A549 (cell line): ENCODE data around the gene HTR5A. TPM values are rescaled to one million over a fixed set of nuclear protein-coding genes. Genes with fewer than 3 reads are reported as not detected.

Experiments
- ATAC-seq, 2 experiments: fragments of 200-7000 bp in 1 of 2; fragments of >200 bp in 1 of 2; cut with Nextera tagmentation in 1 of 2; cut with Tn5 transposase in 1 of 2; 3 replicates each; pipeline versions ENCODE4 v1.8.0 to v1.9.1; 2018 to 2020; ENCODE audit warnings: mild to moderate bottlenecking in 1 of 2, moderate library complexity in 1 of 2
- CTCF ChIA-PET: fragments of 300-600 bp; sonication (Branson Sonifier 250); formaldehyde crosslinking; extraction: SDS; loops from one replicate; lab custom pipeline; 2021; ENCODE audit warnings: antibody characterized with exemption, inconsistent platforms; lab: Yijun Ruan, JAX
- POLR2A ChIA-PET: fragments of 350-600 bp; formaldehyde crosslinking; extraction: SDS; loops from one replicate; lab custom pipeline; 2021; ENCODE audit warnings: antibody characterized with exemption, inconsistent platforms; lab: Yijun Ruan, JAX
- DNase-seq, 2 experiments: peaks; one replicate each; pipeline versions ENCODE4 v3.0.0 to v3.0.0-alpha.2; 2011 to 2016; ENCODE audit warnings: low read depth in 1 of 2, low spot score in 1 of 2
- FAIRE-seq: peaks from 2 replicates; lab custom pipeline; 2011; peaks lifted over from hg19 to GRCh38; lab: Jason Lieb, UNC
- H3K27ac ChIP-seq, 2 experiments: fragments of >200 bp; sonication (Bioruptor Twin); formaldehyde crosslinking; 3 replicates each; pipeline ENCODE4 v1.5.1; 2016 to 2017
- H3K4me1 ChIP-seq: fragments of >200 bp; sonication (Bioruptor Twin); formaldehyde crosslinking; 3 replicates; pipeline ENCODE4 v1.6.1; 2016
- H3K4me2 ChIP-seq: fragments of >200 bp; sonication (Bioruptor Twin); formaldehyde crosslinking; 3 replicates; pipeline ENCODE4 v1.6.1; 2016
- H3K4me3 ChIP-seq: fragments of >200 bp; sonication (Bioruptor Twin); formaldehyde crosslinking; 3 replicates; pipeline ENCODE4 v1.5.1; 2016
- H3K9me3 ChIP-seq: fragments of >200 bp; sonication (Bioruptor Twin); formaldehyde crosslinking; 3 replicates; pipeline ENCODE4 v1.6.1; 2016
- CBX2 ChIP-seq: fragments of 200-600 bp; sonication (generic); IDR thresholded peaks from 2 replicates; pipeline ENCODE4 v1.6.1; 2016; ENCODE audit warnings: low read depth, mild to moderate bottlenecking, borderline replicate concordance
- CBX8 ChIP-seq: fragments of 200-600 bp; sonication (generic); IDR thresholded peaks from 2 replicates; pipeline ENCODE4 v1.6.1; 2016
- CTCF ChIP-seq: fragments of >200 bp; sonication (Bioruptor Twin); formaldehyde crosslinking; IDR thresholded peaks from 3 replicates; pipeline ENCODE4 v1.5.1; 2016
- EP300 ChIP-seq, 2 experiments: fragments of >200 bp; sonication (Bioruptor Twin); formaldehyde crosslinking; IDR thresholded peaks; 2 replicates in 1 of 2; 3 replicates in 1 of 2; pipeline ENCODE4 v1.6.1; 2016 to 2017
- ESRRA ChIP-seq: fragments of 150-350 bp; IDR thresholded peaks from 2 replicates; pipeline ENCODE4 v1.6.1; 2014; ENCODE audit warnings: mild to moderate bottlenecking, low read length, borderline replicate concordance
- FOSB ChIP-seq: fragments of 250-450 bp; sonication (Bioruptor Pico); IDR thresholded peaks from 2 replicates; pipeline ENCODE4 v1.5.0; 2020; ENCODE audit warnings: mild to moderate bottlenecking, moderate library complexity
- FOXS1 ChIP-seq: fragments of 250-450 bp; sonication (Bioruptor Pico); IDR thresholded peaks from 2 replicates; pipeline ENCODE4 v1.5.0; 2020; ENCODE audit warnings: mild to moderate bottlenecking, moderate library complexity
- HDAC2 ChIP-seq: fragments of 200-600 bp; sonication (generic); IDR thresholded peaks from 2 replicates; pipeline ENCODE4 v1.6.1; 2016
- HEYL ChIP-seq: fragments of 250-450 bp; sonication (Bioruptor Pico); IDR thresholded peaks from 2 replicates; pipeline ENCODE4 v1.8.0; 2021; ENCODE audit warnings: mild to moderate bottlenecking, moderate library complexity
- HOXA7 ChIP-seq: fragments of 250-450 bp; sonication (Bioruptor Pico); IDR thresholded peaks from 2 replicates; pipeline ENCODE4 v1.5.0; 2020; ENCODE audit warnings: mild to moderate bottlenecking, moderate library complexity
- HOXB13 ChIP-seq: fragments of 250-450 bp; sonication (Bioruptor Pico); IDR thresholded peaks from 2 replicates; pipeline ENCODE4 v1.5.0; 2020; ENCODE audit warnings: low read depth, mild to moderate bottlenecking, moderate library complexity
- JUN ChIP-seq, 2 experiments: fragments of >200 bp; sonication (Bioruptor Twin); formaldehyde crosslinking; IDR thresholded peaks; 2 replicates in 1 of 2; 3 replicates in 1 of 2; pipeline ENCODE4 v1.6.1; 2016 to 2017
- JUNB ChIP-seq: fragments of >200 bp; sonication (Bioruptor Twin); formaldehyde crosslinking; IDR thresholded peaks from 2 replicates; pipeline ENCODE4 v1.6.1; 2016
- KDM1A ChIP-seq: fragments of 200-600 bp; sonication (generic); IDR thresholded peaks from 2 replicates; pipeline ENCODE4 v1.6.1; 2016; ENCODE audit warnings: low read depth, mild to moderate bottlenecking
- KDM5A ChIP-seq: fragments of 200-600 bp; sonication (generic); IDR thresholded peaks from 2 replicates; pipeline ENCODE4 v1.6.1; 2016; ENCODE audit warnings: antibody characterized with exemption, mild to moderate bottlenecking
- MAFK ChIP-seq: fragments of 450-650 bp; IDR thresholded peaks from 2 replicates; pipeline ENCODE4 v1.6.1; 2014; ENCODE audit not compliant: partially characterized antibody
- MAZ ChIP-seq: fragments of 150-350 bp; IDR thresholded peaks from 2 replicates; pipeline ENCODE4 v1.6.1; 2014; ENCODE audit warnings: antibody characterized with exemption, low read depth, low read length, borderline replicate concordance
- MYC ChIP-seq: IDR thresholded peaks from 2 replicates; pipeline ENCODE4 v1.6.1; 2012; ENCODE audit warnings: mild to moderate bottlenecking, inconsistent platforms, low read length, improper control_type of control experiment, borderline replicate concordance
- NFE2L2 ChIP-seq: fragments of 150-350 bp; conservative IDR thresholded peaks from 2 replicates; pipeline ENCODE4 v1.6.1; 2014; ENCODE audit warnings: low read length
- NPAS2 ChIP-seq: fragments of 250-450 bp; sonication (Bioruptor Pico); IDR thresholded peaks from 2 replicates; pipeline ENCODE4 v1.8.0; 2022; ENCODE audit warnings: mild to moderate bottlenecking, moderate library complexity, borderline replicate concordance
- POLR2A ChIP-seq: IDR thresholded peaks from 2 replicates; pipeline ENCODE4 v1.6.1; 2012; ENCODE audit warnings: mild to moderate bottlenecking, low read length
- POLR2AphosphoS2 ChIP-seq: conservative IDR thresholded peaks from 2 replicates; pipeline ENCODE4 v1.6.1; 2012; ENCODE audit warnings: low read length, improper control_type of control experiment, inconsistent platforms
- RCOR1 ChIP-seq: fragments of 150-350 bp; IDR thresholded peaks from 2 replicates; pipeline ENCODE4 v1.6.1; 2014; ENCODE audit warnings: antibody characterized with exemption, low read length, low read depth
- RFX5 ChIP-seq: fragments of 450-650 bp; IDR thresholded peaks from 2 replicates; pipeline ENCODE4 v1.7.1; 2014; ENCODE audit warnings: antibody characterized with exemption, mild to moderate bottlenecking, moderate library complexity
- ZSCAN20 ChIP-seq: fragments of 250-450 bp; sonication (Bioruptor Pico); IDR thresholded peaks from 2 replicates; pipeline ENCODE4 v1.8.0; 2022; ENCODE audit warnings: mild to moderate bottlenecking, moderate library complexity
- WGBS: methylation state at CpG from one replicate; pipeline ENCODE4 v1.1.6; 2017; ENCODE audit errors: missing lambda C conversion rate; 5-methylcytosine and 5-hydroxymethylcytosine counted together
- polyA plus RNA-seq, 4 experiments: library from polyadenylated mRNA; depleted of rRNA in 3 of 4; stranded (reverse); fragments of >200 nt; fragmentation: RNase III in 1 of 4; extraction: RNeasy Plus Mini Kit Qiagen cat#74134 plus additional on column Dnase treatment in 1 of 4; gene quantifications; 2 replicates in 3 of 4; 3 replicates in 1 of 4; pipeline ENCODE4 v1.2.3, GENCODE V29; 2011 to 2017
- TF ChIP-seq, protein P1 (sequence below): IDR thresholded peaks from 2 replicates; pipeline ENCODE4 v1.6.1; 2012
- TF ChIP-seq, protein P2 (sequence below): IDR thresholded peaks from 2 replicates; pipeline ENCODE4 v1.6.1; 2012; ENCODE audit warnings: low read depth, borderline replicate concordance
- TF ChIP-seq, protein P3 (sequence below): fragments of >200 bp; sonication (Bioruptor Twin); formaldehyde crosslinking; IDR thresholded peaks from 2 replicates; pipeline ENCODE4 v1.6.1; 2016

HTR5A gene
- polyA plus RNA-seq, 2 of the 4 experiments (the other 2 are of a cell fraction) = not detected

GRCh38 chr7:155057076-155057475, 13.0 kb upstream of the HTR5A start:
- ChIA-PET CTCF (no interaction called here), POLR2A (no interaction called here)
- no peak overlapping the region for H3K4me2 ChIP-seq
- H3K4me1 ChIP-seq = no peaks in the 10 kb centered on the region
- ATAC-seq (no peak), FAIRE-seq (no peak), DNase-seq (no peak)
- H3K4me3 ChIP-seq = no peak overlapping the region
- no peak for TF ChIP-seq FOXS1 (CRISPR knock-in tag)
- TF ChIP-seq, protein P1, sequence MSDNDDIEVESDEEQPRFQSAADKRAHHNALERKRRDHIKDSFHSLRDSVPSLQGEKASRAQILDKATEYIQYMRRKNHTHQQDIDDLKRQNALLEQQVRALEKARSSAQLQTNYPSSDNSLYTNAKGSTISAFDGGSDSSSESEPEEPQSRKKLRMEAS = no peak
- no peak for TF ChIP-seq ZSCAN20 (CRISPR knock-in tag)
- TF ChIP-seq CBX2 = no peak
- TF ChIP-seq KDM1A = no peak
- H3K27ac ChIP-seq = no peak overlapping the region
- WGBS = 27% methylated on average over 7 of the region's 7 CpGs
- no peaks in the 10 kb centered on the region for H3K9me3 ChIP-seq

- FAIRE-seq = no peak
- Histone ChIP-seq H3K4me3 (no peak overlapping the region), H3K4me1 (no peaks in the 10 kb centered on the region), H3K9me3 (no peaks in the 10 kb centered on the region), H3K27ac (no peak overlapping the region), H3K4me2 (no peak overlapping the region)
- TF ChIP-seq KDM5A (no peak), HEYL (CRISPR knock-in tag) (no peak)
- ATAC-seq = no peak
- DNase-seq = no peak
- POLR2A ChIA-PET = no interaction called here
- CTCF ChIA-PET = no interaction called here
- 15% methylated on average over 4 of the region's 4 CpGs for WGBS
Measured at GRCh38 chr7:155058896-155059295, 11.2 kb upstream of the HTR5A start.

DNA sequence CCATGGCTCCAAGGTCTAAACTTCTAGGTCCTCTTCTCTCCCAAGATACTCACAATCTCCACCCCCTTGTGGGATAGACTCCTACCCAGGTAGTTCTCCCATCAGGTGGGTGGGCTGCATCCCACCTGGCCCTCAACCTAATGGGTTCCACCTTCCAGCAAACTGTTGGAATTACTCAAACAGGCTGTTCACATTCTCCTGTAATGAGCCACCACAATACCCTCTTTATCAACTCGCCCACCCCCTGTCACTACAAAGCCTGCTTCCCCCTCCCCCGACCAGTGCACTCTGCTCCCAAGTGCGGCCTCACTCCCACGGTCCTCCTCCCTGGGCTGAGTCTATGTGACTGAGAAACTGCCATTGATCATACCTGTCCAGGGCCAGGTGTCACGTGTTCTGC, 10.4 kb upstream of the HTR5A start:
- Histone ChIP-seq H3K4me3 (no peak overlapping the region), H3K27ac (no peak overlapping the region), H3K4me2 (no peak overlapping the region), H3K4me1 (no peaks in the 10 kb centered on the region), H3K9me3 (no peaks in the 10 kb centered on the region)
- DNase-seq = no peak
- 4% methylated on average over 2 of the region's 5 CpGs for WGBS
- FAIRE-seq = no peak
- ATAC-seq = no peak
- ChIA-PET POLR2A (no interaction called here), CTCF (no interaction called here)
- TF ChIP-seq, protein P2, sequence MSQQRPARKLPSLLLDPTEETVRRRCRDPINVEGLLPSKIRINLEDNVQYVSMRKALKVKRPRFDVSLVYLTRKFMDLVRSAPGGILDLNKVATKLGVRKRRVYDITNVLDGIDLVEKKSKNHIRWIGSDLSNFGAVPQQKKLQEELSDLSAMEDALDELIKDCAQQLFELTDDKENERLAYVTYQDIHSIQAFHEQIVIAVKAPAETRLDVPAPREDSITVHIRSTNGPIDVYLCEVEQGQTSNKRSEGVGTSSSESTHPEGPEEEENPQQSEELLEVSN = no peak
- no peak for TF ChIP-seq POLR2A
- TF ChIP-seq HDAC2 = no peak
- TF ChIP-seq EP300 (IDR thresholded peaks at IDR 0.05) = no peak
- TF ChIP-seq MAFK = no peak
- TF ChIP-seq RFX5 = no peak
- no peak for TF ChIP-seq HOXA7 (CRISPR knock-in tag)
- TF ChIP-seq MYC = no peak
- TF ChIP-seq, protein P3, sequence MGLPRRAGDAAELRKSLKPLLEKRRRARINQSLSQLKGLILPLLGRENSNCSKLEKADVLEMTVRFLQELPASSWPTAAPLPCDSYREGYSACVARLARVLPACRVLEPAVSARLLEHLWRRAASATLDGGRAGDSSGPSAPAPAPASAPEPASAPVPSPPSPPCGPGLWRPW = no peak
- no peak for TF ChIP-seq CTCF
- no peak for TF ChIP-seq NPAS2
- TF ChIP-seq FOSB (CRISPR knock-in tag) = no peak
- TF ChIP-seq JUNB = no peak
- TF ChIP-seq POLR2AphosphoS2 = no peak
- no peak for TF ChIP-seq RCOR1

DNA sequence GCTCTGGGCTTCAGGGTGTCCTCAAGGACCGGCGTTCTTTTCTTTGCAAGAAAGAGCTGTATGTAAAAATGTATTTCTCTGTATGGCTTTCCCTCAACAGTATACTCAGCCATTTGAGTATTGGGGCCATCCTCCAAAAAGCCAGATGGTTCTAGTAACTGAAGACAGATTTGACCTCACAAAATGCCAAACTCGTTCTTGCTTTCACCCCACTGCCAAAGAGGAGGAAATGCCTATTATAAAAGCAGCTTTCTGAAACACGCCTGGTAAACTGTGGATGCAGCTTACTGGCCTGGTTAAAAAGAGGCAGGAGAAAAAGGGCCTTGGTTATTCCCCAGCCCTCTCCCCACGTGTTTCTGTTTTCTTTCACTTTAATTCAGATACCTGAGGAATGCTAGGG, 7.7 kb upstream of the HTR5A start:
- WGBS = 2% methylated on average over 5 of the region's 5 CpGs
- Histone ChIP-seq H3K4me2 (no peak overlapping the region), H3K4me1 (no peaks in the 10 kb centered on the region), H3K27ac (no peak overlapping the region), H3K9me3 (no peaks in the 10 kb centered on the region), H3K4me3 (no peak overlapping the region)
- DNase-seq (no peak), FAIRE-seq (no peak), ATAC-seq (no peak)
- CTCF ChIA-PET = no interaction called here
- POLR2A ChIA-PET = no interaction called here
- TF ChIP-seq ESRRA = no peak
- TF ChIP-seq HOXB13 (CRISPR knock-in tag) = no peak
- TF ChIP-seq, protein P2 = no peak
- no peak for TF ChIP-seq MAFK
- TF ChIP-seq NFE2L2 = no peak
- no peak for TF ChIP-seq JUN (IDR thresholded peaks at IDR 0.05)
- TF ChIP-seq CBX8 = no peak
- no peak for TF ChIP-seq MAZ
- no peak for TF ChIP-seq NPAS2
